GM19035 (cell line): ENCODE data around the gene DMRTA2.

Experiments
- ATAC-seq: cut with Tn5 transposase; IDR thresholded peaks from one replicate; pipeline ENCODE4 v1.9.1; 2021; ENCODE audit not compliant: unreplicated experiment

The DMRTA2 gene

GRCh38 chr1:50424045-50424883, 1.0 kb upstream of the DMRTA2 start:
- ATAC-seq = no peak

DNA sequence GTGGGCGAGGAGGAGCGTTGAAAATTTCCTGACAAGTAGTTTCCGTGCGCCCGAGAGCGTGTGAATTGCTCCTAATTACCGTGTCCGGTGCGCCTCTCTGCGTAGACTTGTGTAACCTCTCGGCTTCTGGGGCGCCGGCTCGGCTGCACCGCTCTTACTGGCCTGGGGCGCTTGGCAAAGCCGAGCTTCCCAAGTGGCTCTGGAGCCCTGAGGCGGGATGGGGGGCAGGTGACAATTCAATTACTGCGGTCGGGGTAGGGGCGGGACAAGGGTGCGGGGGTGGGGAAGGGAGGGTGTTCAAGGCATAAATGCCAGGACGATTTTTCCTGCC, 392 bp upstream of the DMRTA2 start:
- ATAC-seq = no peak

DNA sequence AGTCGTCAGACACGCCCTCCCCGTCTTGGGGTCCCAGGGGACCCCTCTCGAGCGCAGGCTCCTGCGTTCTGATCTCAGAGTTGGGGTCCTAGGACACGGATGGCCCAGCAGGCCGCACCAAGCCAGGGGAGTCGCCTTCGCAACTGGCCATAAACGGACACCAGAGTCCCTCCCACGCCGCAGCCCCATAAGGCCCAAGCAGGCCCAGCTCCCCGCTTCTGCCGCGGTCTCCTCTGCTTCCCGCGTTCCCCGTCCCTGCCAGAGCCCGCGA, 633 bp downstream of the DMRTA2 start:
- ATAC-seq = no peak

- no peak for ATAC-seq
Observed at GRCh38 chr1:50421768-50422674, 1.2 kb downstream of the DMRTA2 start.

DNA sequence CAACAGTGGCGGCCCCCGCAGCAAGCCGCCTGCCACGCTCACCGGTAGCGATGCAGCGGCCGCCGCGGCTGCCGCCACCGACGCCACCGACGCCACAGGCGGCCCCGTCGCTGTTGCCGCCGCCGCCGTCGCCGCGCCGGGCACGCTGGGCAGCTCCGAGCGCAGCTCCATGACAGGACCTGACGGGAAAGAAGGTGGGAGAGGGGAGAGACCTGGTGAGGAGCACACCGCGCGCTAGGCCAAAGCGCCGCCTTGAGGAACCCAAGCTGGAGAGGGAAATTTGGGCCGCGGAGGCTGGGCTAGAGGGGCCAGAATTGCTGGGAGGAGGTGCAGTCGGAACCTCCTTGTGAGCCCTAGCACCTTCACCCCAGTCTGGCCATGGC, 1.9 kb downstream of the DMRTA2 start:
- ATAC-seq = no peak

GRCh38 chr1:50420689-50421365, 2.4 kb downstream of the DMRTA2 start:
- ATAC-seq = no peak

DNA sequence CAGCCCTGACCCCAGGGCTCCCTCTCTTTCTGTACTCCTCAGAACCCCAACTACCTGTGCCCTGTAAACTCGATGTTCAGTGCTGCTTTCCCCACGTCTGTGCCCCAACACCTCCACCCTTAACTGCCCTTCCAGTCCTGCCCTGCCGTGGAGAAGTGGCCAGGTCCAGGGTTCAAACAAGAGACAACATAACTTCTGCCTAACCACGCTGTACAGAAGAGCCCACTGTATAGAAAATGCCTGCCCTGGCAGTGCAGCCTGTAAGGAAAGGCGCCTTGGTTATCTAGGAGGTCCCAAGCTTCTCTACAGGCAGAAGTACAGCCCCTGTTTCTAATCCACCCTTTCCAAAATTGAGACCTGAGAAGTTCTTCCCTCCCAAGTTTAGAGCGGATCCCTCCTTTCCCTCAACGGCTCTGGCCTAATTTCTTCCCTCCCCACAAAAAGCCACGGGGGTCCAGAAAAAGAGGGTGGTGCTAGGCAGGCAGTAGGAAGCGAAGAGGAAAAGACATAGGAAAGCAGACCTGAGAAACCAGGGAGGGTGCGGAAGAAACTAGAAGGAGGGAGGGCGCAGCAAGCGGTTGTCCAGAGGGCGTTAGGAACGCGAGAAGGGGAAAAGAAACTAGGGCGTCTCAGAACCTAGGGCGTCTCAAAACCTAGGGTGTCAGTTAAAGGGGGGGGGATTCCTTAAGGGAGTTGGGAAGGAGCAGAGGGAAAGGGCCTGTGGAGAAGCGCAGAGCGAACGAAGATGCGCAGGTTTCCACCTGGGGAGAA, 3.2 kb downstream of the DMRTA2 start:
- ATAC-seq = no peak

DNA sequence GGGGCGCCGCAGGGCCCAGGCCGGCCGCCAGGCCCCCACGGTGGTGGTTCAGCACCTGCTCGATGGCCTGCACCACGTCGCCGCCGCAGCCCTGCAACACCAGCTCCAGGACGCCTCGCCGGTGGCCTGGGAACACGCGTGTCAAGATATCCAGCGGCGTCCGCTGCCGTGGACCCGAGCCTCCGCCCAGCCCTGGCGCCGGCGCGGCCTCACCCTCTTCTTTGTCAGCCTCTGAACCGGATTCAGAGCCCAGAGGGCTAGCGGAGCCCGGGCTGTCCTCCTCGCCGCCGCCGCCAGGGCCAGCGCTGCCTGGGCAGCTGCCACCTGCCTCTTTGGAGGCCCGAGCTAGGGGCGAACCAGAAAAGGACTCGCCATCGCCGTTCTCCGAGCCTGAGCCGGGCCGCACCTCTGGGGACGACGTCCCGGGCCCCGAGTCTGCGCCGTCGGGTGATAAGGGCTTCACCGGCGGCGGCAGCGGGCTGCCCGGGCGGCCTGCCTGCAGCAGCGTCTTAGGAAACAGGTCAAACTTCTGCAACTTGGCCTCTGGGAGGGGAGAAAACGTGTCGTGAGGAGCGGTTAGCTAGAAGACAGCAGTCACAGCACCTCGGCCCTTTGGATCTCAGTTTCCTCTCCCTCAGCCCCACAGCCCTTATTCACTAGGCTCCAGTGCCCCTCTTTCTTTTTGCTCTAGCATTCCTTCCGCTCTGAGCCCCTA, 3.9 kb downstream of the DMRTA2 start:
- ATAC-seq = no peak

- no peak for ATAC-seq
Observed at GRCh38 chr1:50418600-50419109, 4.6 kb downstream of the DMRTA2 start.

DNA sequence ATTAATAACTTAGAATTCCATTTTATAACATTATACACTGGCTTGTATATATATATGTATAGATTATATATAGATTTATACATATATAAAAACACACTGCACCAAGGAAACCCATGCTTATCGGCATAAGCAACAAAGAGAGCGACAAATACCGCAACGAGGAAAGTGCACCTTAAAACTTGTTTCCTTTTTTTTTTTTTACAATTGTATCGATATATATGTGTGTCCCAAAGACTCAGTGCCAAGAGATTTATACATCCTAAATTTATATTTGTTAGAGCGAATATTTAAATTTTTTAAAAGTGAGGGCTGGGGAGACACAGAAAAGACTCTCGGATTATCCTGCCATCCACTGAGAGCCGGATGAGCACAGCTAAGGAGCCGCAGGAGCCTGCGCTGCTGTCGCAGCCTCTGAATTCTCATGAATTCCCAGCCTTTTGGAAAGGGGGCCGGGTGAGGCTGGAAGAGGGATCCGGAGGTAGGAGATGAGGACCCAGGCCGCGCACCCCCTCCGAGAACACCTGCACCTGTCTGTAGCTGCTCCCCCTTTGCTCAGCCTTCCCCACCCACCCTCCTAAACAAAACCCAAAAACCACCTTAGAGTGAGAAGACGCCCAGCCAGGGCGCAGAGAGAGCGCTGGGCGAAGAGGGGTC, 5.2 kb downstream of the DMRTA2 start:
- no peak for ATAC-seq

DNA sequence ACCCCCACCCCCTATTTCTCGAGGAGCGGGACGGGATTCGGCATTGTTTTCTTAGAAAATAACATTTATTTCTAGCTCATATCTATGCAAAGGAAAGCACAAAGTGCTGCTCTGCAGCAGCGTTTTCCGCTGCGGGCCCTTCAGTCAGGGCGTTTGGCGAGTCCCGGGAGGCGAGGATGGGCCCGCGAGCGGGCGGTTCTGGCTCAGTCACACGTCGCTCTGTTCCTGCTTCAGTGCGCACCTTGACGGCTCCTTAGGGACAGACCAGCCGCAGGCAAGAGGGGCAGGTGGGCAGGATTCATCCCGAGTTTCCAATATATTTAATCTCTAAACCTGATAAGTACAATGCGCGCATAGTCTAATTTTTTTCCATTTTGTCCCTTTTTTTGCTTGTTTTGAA, 5.7 kb downstream of the DMRTA2 start:
- ATAC-seq = no peak

DNA sequence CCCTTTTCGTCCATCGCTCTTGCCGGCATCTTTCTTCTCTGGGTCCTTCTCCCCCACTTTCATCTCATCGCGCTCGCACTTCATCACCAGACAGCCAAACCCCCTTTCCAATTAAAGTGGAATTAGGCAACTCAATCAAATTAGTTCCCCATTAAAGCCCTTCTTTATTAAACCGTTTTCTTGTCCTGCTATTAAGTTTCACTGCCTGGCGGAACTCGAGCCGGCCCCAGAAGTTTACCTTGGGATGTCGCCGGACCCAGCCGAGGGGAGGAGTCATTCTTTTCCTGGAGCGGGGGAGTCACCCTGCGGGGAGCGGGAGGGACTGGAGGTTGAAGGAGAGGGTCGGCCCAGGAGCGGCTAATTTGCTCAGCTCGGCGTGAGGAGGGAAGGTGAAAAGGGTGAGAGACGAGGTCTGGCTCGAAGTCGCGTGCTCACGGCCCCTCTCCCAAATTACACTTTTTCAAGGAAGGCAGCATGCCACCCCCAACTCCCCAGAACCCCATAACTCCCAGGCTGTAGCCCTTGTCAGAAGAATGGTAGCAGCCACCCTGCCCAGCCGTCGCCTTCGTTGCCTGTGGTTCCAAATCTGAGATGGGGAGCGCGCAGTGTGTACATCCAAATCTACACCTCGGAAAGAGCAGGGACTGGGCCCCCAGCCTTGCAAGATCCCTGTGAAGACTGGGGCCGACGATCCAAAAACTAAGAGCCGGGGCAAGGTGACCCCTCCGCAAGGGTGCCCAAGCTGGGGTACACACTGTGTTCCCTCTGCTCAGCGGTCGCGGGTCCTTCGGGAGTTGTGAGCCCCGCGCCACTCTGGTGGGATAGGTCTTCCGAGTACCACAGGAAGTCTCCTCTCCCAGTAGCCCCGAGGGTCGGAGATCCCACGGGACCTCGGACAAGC, 6.4 kb downstream of the DMRTA2 start:
- no peak for ATAC-seq

DNA sequence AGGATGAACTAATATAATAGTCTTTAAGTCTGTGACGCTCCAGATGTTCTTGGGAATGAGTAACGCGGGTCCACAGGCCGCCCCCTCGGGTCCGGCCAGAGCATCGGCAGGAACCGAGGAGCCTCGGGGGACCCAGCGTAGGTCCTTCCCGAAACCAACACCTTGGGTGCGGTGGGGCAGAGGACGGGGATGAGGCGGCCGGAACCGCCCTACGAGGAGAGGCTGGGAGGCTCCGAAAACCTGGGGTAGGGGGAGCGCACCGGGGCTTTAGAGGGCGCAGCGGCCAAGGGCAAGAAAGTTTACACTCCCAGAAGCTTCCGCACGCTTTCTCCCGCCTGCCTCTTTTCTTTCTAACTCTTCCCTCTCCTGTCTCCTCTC, 7.1 kb downstream of the DMRTA2 start:
- no peak for ATAC-seq

GRCh38 chr1:50415235-50416149, 7.8 kb downstream of the DMRTA2 start:
- no peak for ATAC-seq

DNA sequence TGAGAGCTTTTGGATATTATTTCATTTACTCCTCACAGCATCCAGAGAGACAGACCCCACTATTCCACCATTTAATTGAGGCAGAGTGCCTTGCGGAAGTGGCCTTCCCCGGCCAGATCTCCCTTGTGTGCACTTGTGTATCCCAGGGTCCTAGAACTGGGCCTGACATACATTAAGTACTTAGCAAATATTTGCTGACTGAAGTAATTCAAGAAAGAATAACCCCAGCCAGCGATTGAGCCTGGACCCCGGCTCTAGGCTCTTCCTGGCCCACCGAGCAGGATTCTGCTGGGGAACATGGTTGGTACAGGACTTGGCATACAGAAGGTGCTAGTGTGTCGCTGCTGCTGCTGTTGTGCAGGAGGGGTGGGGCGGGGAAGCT, 8.4 kb downstream of the DMRTA2 start:
- ATAC-seq = no peak

GRCh38 chr1:50412813-50413476, 10.3 kb downstream of the DMRTA2 start:
- ATAC-seq = no peak

GRCh38 chr1:50405814-50406213, 17.4 kb downstream of the DMRTA2 start:
- no peak for ATAC-seq
